ENCODE results near the gene LEMD1. TPM values are rescaled to one million over a fixed set of nuclear protein-coding genes. Genes with fewer than 3 reads are reported as not detected.
A peak's percentile ranks its signal among the peaks of the same experiment; 100 is the strongest.
"Not testable (repeated sequence)": the region's sequence is repeated elsewhere in the genome, so short reads cannot be mapped to it uniquely, and the experiment has no call there.

The LEMD1 gene
- total and polyA plus RNA-seq, 5 donors from 2014 or later: not detected

DNA sequence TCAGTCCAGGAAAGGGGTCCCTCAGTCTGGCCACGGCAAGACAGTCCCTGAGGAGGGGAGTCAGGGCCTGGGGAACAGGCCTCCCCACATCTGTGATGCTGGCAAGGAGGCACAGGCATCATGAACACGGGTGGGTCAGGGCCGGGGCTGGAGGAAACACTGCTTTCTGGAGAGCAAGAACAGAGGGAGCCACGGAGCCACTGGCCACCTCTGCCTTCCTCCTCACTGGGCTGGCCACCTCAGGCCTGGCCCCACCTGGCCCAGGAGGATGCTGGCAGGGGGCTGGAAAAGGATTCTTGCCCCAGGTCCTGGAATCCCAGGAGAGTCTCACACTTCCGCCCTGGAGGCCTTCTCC, 18.2 kb upstream of the LEMD1 start:
- H3K27ac ChIP-seq (ENCODE audit: insufficient read depth, low read length, poor library complexity, severe bottlenecking): no peak overlapping the region
- peak overlapping the region; percentile 61 for H3K4me3 ChIP-seq (ENCODE audit: low read depth, low read length)
- Mint-ChIP-seq H3K9me3 (no peaks in the 10 kb centered on the region), H3K36me3 (no peaks in the 10 kb centered on the region), H3K27ac (peak overlapping the region; percentile 88 to 96 (median 92)), H3K4me3 (peak overlapping the region in 3 of 4 donors; percentile 44 to 88 (median 83)), H3K4me1 (peaks cover 0 to 35% (median 20%) of the 10 kb centered on the region in 4 donors), H3K27me3 (peaks cover 12% of the 10 kb centered on the region)
- DNase-seq (no peak), ATAC-seq (ENCODE audit: low read depth in 2 of 2) (no peak)
- peaks cover 6% of the 10 kb centered on the region for H3K27me3 ChIP-seq (ENCODE audit: control insufficient read depth, insufficient read depth, low read length)
- H3K9me3 ChIP-seq (ENCODE audit: control insufficient read depth in 2 of 2, low read length in 2 of 2): no peaks in the 10 kb centered on the region
- H3K36me3 ChIP-seq (ENCODE audit: control insufficient read depth, insufficient read depth, low read length): no peaks in the 10 kb centered on the region
- H3K4me1 ChIP-seq (ENCODE audit: control insufficient read depth, insufficient read depth, low read length, poor library complexity, severe bottlenecking): peaks cover 28% of the 10 kb centered on the region

- Histone ChIP-seq H3K27me3 (ENCODE audit: control insufficient read depth, insufficient read depth, low read length) (peaks cover 6% of the 10 kb centered on the region), H3K9me3 (ENCODE audit: control insufficient read depth in 2 of 2, low read length in 2 of 2) (no peaks in the 10 kb centered on the region), H3K36me3 (ENCODE audit: control insufficient read depth, insufficient read depth, low read length) (no peaks in the 10 kb centered on the region), H3K27ac (ENCODE audit: insufficient read depth, low read length, poor library complexity, severe bottlenecking) (no peak overlapping the region), H3K4me3 (ENCODE audit: low read depth, low read length) (no peak overlapping the region), H3K4me1 (ENCODE audit: control insufficient read depth, insufficient read depth, low read length, poor library complexity, severe bottlenecking) (peaks cover 28% of the 10 kb centered on the region)
- DNase-seq (no peak), ATAC-seq (ENCODE audit: low read depth in 2 of 2) (no peak)
- Mint-ChIP-seq H3K27ac (peak overlapping the region in 1 of 3 donors; percentile 88), H3K4me1 (peaks cover 0 to 31% (median 20%) of the 10 kb centered on the region in 4 donors), H3K36me3 (no peaks in the 10 kb centered on the region), H3K27me3 (peaks cover 16% of the 10 kb centered on the region), H3K9me3 (no peaks in the 10 kb centered on the region), H3K4me3 (peak overlapping the region in 1 of 4 donors; percentile 45)
These were observed 16.6 kb upstream of the LEMD1 start for GRCh38 chr1:205438213-205439158.

DNA sequence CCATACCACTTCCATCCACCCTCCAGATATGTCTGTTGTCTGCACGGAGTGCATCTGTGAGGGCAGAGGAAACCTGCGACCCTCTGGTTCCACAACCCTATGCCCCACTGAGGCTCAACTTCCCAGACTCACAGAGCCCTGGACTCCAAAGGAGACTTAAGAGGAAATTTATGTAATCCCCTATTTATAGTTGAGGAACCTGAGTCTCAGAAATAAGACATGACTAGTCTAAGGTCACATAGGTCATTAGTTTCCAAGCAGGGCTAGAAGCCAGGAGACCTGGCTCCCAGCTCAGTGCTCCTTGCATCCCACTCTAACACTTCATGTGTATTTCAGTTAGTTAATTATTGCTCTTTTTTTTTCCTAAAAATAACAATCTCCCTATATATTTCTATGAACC, 15.7 kb upstream of the LEMD1 start:
- Histone ChIP-seq H3K9me3 (ENCODE audit: control insufficient read depth in 2 of 2, low read length in 2 of 2) (no peaks in the 10 kb centered on the region), H3K4me1 (ENCODE audit: control insufficient read depth, insufficient read depth, low read length, poor library complexity, severe bottlenecking) (peaks cover 28% of the 10 kb centered on the region), H3K27ac (ENCODE audit: insufficient read depth, low read length, poor library complexity, severe bottlenecking) (no peak overlapping the region), H3K36me3 (ENCODE audit: control insufficient read depth, insufficient read depth, low read length) (no peaks in the 10 kb centered on the region), H3K27me3 (ENCODE audit: control insufficient read depth, insufficient read depth, low read length) (peaks cover 6% of the 10 kb centered on the region), H3K4me3 (ENCODE audit: low read depth, low read length) (no peak overlapping the region)
- no peak overlapping the region for H3K4me3 Mint-ChIP-seq
- peak overlapping the region in 1 of 3 donors; percentile 10 for H3K27ac Mint-ChIP-seq
- H3K36me3 Mint-ChIP-seq: no peaks in the 10 kb centered on the region
- ATAC-seq (ENCODE audit: low read depth in 2 of 2) (no peak), DNase-seq (no peak)
- H3K4me1 Mint-ChIP-seq: peaks cover 0 to 28% (median 20%) of the 10 kb centered on the region in 4 donors
- no peaks in the 10 kb centered on the region for H3K9me3 Mint-ChIP-seq
- peaks cover 22% of the 10 kb centered on the region for H3K27me3 Mint-ChIP-seq

- Histone ChIP-seq H3K27me3 (ENCODE audit: control insufficient read depth, insufficient read depth, low read length) (peaks cover 6% of the 10 kb centered on the region), H3K4me1 (ENCODE audit: control insufficient read depth, insufficient read depth, low read length, poor library complexity, severe bottlenecking) (peaks cover 23% of the 10 kb centered on the region), H3K9me3 (ENCODE audit: control insufficient read depth in 2 of 2, low read length in 2 of 2) (no peaks in the 10 kb centered on the region), H3K27ac (ENCODE audit: insufficient read depth, low read length, poor library complexity, severe bottlenecking) (no peak overlapping the region), H3K4me3 (ENCODE audit: low read depth, low read length) (no peak overlapping the region), H3K36me3 (ENCODE audit: control insufficient read depth, insufficient read depth, low read length) (no peaks in the 10 kb centered on the region)
- Mint-ChIP-seq H3K27ac (peak overlapping the region in 1 of 3 donors; percentile 10), H3K27me3 (peaks cover 25% of the 10 kb centered on the region), H3K4me1 (peaks cover 0 to 24% (median 19%) of the 10 kb centered on the region in 4 donors), H3K36me3 (no peaks in the 10 kb centered on the region), H3K4me3 (peak overlapping the region in 1 of 4 donors; percentile 13), H3K9me3 (no peaks in the 10 kb centered on the region)
- DNase-seq (no peak), ATAC-seq (ENCODE audit: low read depth in 2 of 2) (no peak)
These were observed 15.0 kb upstream of the LEMD1 start for GRCh38 chr1:205436776-205437410.

GRCh38 chr1:205435578-205436573, 14.0 kb upstream of the LEMD1 start:
- Mint-ChIP-seq H3K4me1 (peaks cover 0 to 20% (median 15%) of the 10 kb centered on the region in 4 donors), H3K9me3 (no peaks in the 10 kb centered on the region), H3K4me3 (no peak overlapping the region), H3K27ac (no peak overlapping the region), H3K27me3 (peaks cover 31% of the 10 kb centered on the region), H3K36me3 (no peaks in the 10 kb centered on the region)
- DNase-seq (no peak), ATAC-seq (ENCODE audit: low read depth in 2 of 2) (no peak)
- H3K9me3 ChIP-seq (ENCODE audit: control insufficient read depth in 2 of 2, low read length in 2 of 2): no peaks in the 10 kb centered on the region
- H3K27me3 ChIP-seq (ENCODE audit: control insufficient read depth, insufficient read depth, low read length): peaks cover 6% of the 10 kb centered on the region
- H3K4me3 ChIP-seq (ENCODE audit: low read depth, low read length): no peak overlapping the region
- H3K27ac ChIP-seq (ENCODE audit: insufficient read depth, low read length, poor library complexity, severe bottlenecking): no peak overlapping the region
- H3K4me1 ChIP-seq (ENCODE audit: control insufficient read depth, insufficient read depth, low read length, poor library complexity, severe bottlenecking): peaks cover 16% of the 10 kb centered on the region
- no peaks in the 10 kb centered on the region for H3K36me3 ChIP-seq (ENCODE audit: control insufficient read depth, insufficient read depth, low read length)

GRCh38 chr1:205434738-205435137, 12.9 kb upstream of the LEMD1 start:
- Mint-ChIP-seq H3K36me3 (no peaks in the 10 kb centered on the region), H3K4me3 (no peak overlapping the region), H3K9me3 (no peaks in the 10 kb centered on the region), H3K4me1 (peaks cover 0 to 19% (median 11%) of the 10 kb centered on the region in 4 donors), H3K27me3 (peaks cover 33% of the 10 kb centered on the region), H3K27ac (no peak overlapping the region)
- Histone ChIP-seq H3K4me1 (ENCODE audit: control insufficient read depth, insufficient read depth, low read length, poor library complexity, severe bottlenecking) (peaks cover 11% of the 10 kb centered on the region), H3K4me3 (ENCODE audit: low read depth, low read length) (no peak overlapping the region), H3K27ac (ENCODE audit: insufficient read depth, low read length, poor library complexity, severe bottlenecking) (no peak overlapping the region), H3K36me3 (ENCODE audit: control insufficient read depth, insufficient read depth, low read length) (no peaks in the 10 kb centered on the region), H3K27me3 (ENCODE audit: control insufficient read depth, insufficient read depth, low read length) (peaks cover 6% of the 10 kb centered on the region), H3K9me3 (ENCODE audit: control insufficient read depth in 2 of 2, low read length in 2 of 2) (no peaks in the 10 kb centered on the region)
- DNase-seq: no peak
- ATAC-seq (ENCODE audit: low read depth in 2 of 2): no peak

GRCh38 chr1:205432692-205433091, 10.8 kb upstream of the LEMD1 start:
- not testable (repeated sequence) for H3K27me3 ChIP-seq (ENCODE audit: control insufficient read depth, insufficient read depth, low read length); H3K9me3 Mint-ChIP-seq; H3K9me3 ChIP-seq (ENCODE audit: control insufficient read depth in 2 of 2, low read length in 2 of 2); H3K4me1 ChIP-seq (ENCODE audit: control insufficient read depth, insufficient read depth, low read length, poor library complexity, severe bottlenecking); H3K4me3 ChIP-seq (ENCODE audit: low read depth, low read length); H3K36me3 ChIP-seq (ENCODE audit: control insufficient read depth, insufficient read depth, low read length); ATAC-seq (ENCODE audit: low read depth in 2 of 2); H3K36me3 Mint-ChIP-seq; H3K27ac ChIP-seq (ENCODE audit: insufficient read depth, low read length, poor library complexity, severe bottlenecking); DNase-seq; H3K27ac Mint-ChIP-seq
- Mint-ChIP-seq H3K27me3 (peaks cover 29% of the 10 kb centered on the region), H3K4me1 (peaks cover 0 to 20% (median 8%) of the 10 kb centered on the region in 4 donors), H3K4me3 (peak overlapping the region in 1 of 4 donors; percentile 13)

Data from CD4-positive, CD25-positive, alpha-beta regulatory T cell (primary cell).